ENCODE data around the gene IFIH1. TPM values are rescaled to one million over a fixed set of nuclear protein-coding genes. Genes with fewer than 3 reads are reported as not detected.

IFIH1 gene
- total RNA-seq, 2 donors from 2014 or later = 16.6 to 19.2 TPM

DNA sequence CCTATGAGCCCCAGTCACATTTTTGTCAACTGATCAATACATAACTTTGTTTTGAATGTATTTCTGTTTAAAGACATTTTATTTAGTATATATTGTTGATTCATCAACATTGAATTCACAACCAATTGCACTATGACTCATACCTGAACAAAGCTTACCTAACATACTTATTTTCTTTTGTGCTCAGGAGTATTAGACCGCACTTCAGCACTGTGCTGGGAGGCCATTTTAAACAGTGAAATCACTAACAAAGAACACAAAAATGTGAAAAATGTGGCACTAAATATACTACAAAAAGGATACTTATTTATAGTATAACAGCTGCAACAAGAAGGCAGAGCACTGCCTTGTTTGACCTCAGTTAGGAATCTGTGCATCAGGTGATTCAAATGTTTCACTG lies 12.4 kb upstream of the IFIH1 start:
- ATAC-seq (ENCODE audit: insufficient number of reproducible peaks, low FRiP score, low read depth) (no peak), DNase-seq (ENCODE audit: low spot score) (no peak)
- no peak overlapping the region for H3K27ac ChIP-seq
- no peaks in the 10 kb centered on the region for H3K4me1 ChIP-seq (ENCODE audit: control insufficient read depth in 1 of 2, low read depth in 2 of 2)
- no peaks in the 10 kb centered on the region for H3K36me3 ChIP-seq
- H3K9me3 ChIP-seq = no peaks in the 10 kb centered on the region
- no peaks in the 10 kb centered on the region for H3K27me3 ChIP-seq (replicated peaks; ENCODE audit: insufficient read depth)
- TF ChIP-seq CTCF (IDR thresholded peaks at IDR 0.05) = no peak
- no peak overlapping the region for H3K4me3 ChIP-seq

DNA sequence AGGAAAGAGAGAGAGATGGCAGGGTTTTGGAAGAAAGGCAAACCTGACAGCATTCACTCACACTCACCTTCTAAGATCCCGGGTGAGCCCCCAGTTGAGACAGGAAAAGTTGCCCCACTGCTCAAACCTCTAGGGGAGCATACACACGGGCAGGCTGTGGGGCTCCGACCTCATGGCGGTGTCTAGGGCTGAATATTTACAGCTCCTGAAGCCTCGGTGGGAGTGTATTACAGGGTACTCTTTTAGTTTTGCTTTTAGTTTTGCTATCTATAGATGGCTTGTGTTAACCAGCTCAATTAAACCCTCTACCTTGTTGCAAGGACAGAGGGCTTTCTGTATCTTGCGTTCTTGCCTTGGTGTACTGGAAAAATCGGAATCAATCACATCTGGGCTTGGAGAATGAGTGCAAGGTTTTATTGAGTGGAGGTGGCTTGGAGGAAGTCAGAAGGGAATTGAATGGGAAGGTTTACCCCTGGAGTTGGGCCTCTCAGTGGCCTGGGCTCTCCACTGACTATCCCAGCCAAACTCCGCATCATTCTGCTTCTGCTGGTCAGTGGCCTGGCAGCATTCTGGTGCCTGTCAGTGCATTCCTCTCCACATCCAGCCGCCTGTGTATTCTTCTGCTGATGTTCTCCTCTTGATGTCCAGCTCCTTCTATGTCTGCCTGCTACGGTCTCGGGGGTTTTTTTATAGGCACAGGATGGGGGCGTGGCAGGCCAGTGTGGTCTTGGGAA lies 10.1 kb upstream of the IFIH1 start:
- no peak for ATAC-seq (ENCODE audit: insufficient number of reproducible peaks, low FRiP score, low read depth)
- H3K9me3 ChIP-seq = no peaks in the 10 kb centered on the region
- no peak for DNase-seq (ENCODE audit: low spot score)
- H3K4me3 ChIP-seq = no peak overlapping the region
- TF ChIP-seq CTCF (IDR thresholded peaks at IDR 0.05) = no peak
- H3K4me1 ChIP-seq (ENCODE audit: control insufficient read depth in 1 of 2, low read depth in 2 of 2) = no peaks in the 10 kb centered on the region
- H3K27me3 ChIP-seq (replicated peaks; ENCODE audit: insufficient read depth) = no peaks in the 10 kb centered on the region
- H3K36me3 ChIP-seq = no peaks in the 10 kb centered on the region
- no peak overlapping the region for H3K27ac ChIP-seq

GRCh38 chr2:162327806-162328205 lies 9.3 kb upstream of the IFIH1 start:
- TF ChIP-seq CTCF (IDR thresholded peaks at IDR 0.05) = no peak
- ATAC-seq (ENCODE audit: insufficient number of reproducible peaks, low FRiP score, low read depth) (no peak), DNase-seq (ENCODE audit: low spot score) (no peak)
- H3K36me3 ChIP-seq = no peaks in the 10 kb centered on the region
- H3K4me3 ChIP-seq = no peak overlapping the region
- H3K4me1 ChIP-seq (ENCODE audit: control insufficient read depth in 1 of 2, low read depth in 2 of 2) = no peaks in the 10 kb centered on the region
- no peaks in the 10 kb centered on the region for H3K27me3 ChIP-seq (replicated peaks; ENCODE audit: insufficient read depth)
- no peak overlapping the region for H3K27ac ChIP-seq
- no peaks in the 10 kb centered on the region for H3K9me3 ChIP-seq

- H3K27me3 ChIP-seq (replicated peaks; ENCODE audit: insufficient read depth) = no peaks in the 10 kb centered on the region
- no peaks in the 10 kb centered on the region for H3K9me3 ChIP-seq
- no peaks in the 10 kb centered on the region for H3K36me3 ChIP-seq
- H3K4me1 ChIP-seq (ENCODE audit: control insufficient read depth in 1 of 2, low read depth in 2 of 2) = no peaks in the 10 kb centered on the region
- TF ChIP-seq CTCF (IDR thresholded peaks at IDR 0.05) = peak; percentile 41
- H3K4me3 ChIP-seq = no peak overlapping the region
- no peak overlapping the region for H3K27ac ChIP-seq
- ATAC-seq (ENCODE audit: insufficient number of reproducible peaks, low FRiP score, low read depth) (no peak), DNase-seq (ENCODE audit: low spot score) (no peak)
These were observed 8.8 kb upstream of the IFIH1 start for GRCh38 chr2:162327134-162327769.

DNA sequence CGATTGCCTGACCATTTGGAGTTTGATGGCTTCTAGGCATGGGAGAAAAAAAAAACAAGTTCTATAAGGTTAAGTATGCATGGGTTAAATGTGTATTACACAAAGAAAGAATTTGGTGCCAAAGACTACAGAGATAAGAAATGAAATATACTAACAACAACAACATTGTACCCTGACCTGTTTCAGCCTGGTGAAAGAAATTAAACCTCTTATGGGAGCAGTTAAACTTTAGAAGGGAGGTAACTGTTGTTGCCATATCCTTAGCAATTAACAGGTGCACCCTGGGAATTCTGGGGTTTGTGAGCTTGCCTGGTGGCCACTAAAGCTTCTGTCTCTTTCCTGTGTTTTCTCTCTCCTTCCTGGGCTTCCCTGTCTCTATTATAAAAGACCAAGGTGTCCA lies 6.5 kb upstream of the IFIH1 start:
- no peak overlapping the region for H3K27ac ChIP-seq
- TF ChIP-seq CTCF (IDR thresholded peaks at IDR 0.05) = no peak
- no peak for ATAC-seq (ENCODE audit: insufficient number of reproducible peaks, low FRiP score, low read depth)

More for the DNA sequence above, 6.5 kb upstream of the IFIH1 start:
- Histone ChIP-seq H3K36me3 (no peaks in the 10 kb centered on the region), H3K27me3 (replicated peaks; ENCODE audit: insufficient read depth) (no peaks in the 10 kb centered on the region), H3K4me3 (no peak overlapping the region), H3K4me1 (ENCODE audit: control insufficient read depth in 1 of 2, low read depth in 2 of 2) (peaks cover 0 to 9% of the 10 kb centered on the region in 2 donors), H3K9me3 (no peaks in the 10 kb centered on the region)
- no peak for DNase-seq (ENCODE audit: low spot score)
